HEK293 (cell line): Measurements from ENCODE around the gene DHRS3.
A peak's percentile ranks its signal among the peaks of the same experiment; 100 is the strongest.

Experiments
- CTCF ChIA-PET: fragments of 350-600 bp; formaldehyde crosslinking; extraction: SDS; loops from one replicate; lab custom pipeline; 2021; ENCODE audit warnings: antibody characterized with exemption; lab: Yijun Ruan, JAX
- POLR2A ChIA-PET: fragments of 300-600 bp; formaldehyde crosslinking; extraction: SDS; loops from one replicate; lab custom pipeline; 2020; ENCODE audit warnings: antibody characterized with exemption, inconsistent platforms; lab: Yijun Ruan, JAX
- H3K27ac ChIP-seq: fragments of 200-500 bp; sonication (Bioruptor generic); 2 replicates; pipeline ENCODE4 v1.5.1; 2014; ENCODE audit warnings: low read depth, low read length, control low read depth, inconsistent platforms; ENCODE audit errors: extremely low read depth
- H3K36me3 ChIP-seq, 2 experiments: fragments of 200-500 bp in 1 of 2; sonication (Bioruptor generic) in 1 of 2; 1 replicate in 1 of 2; 2 replicates in 1 of 2; pipeline ENCODE4 v1.5.1; 2014 to 2017; ENCODE audit warnings: inconsistent platforms in 2 of 2, low read length in 2 of 2; ENCODE audit not compliant: control insufficient read depth in 2 of 2, insufficient read depth in 1 of 2
- H3K4me1 ChIP-seq: fragments of 200-500 bp; sonication (Bioruptor generic); 2 replicates; pipeline ENCODE4 v1.5.1; 2014; ENCODE audit warnings: mild to moderate bottlenecking, low read length, inconsistent platforms; ENCODE audit not compliant: control insufficient read depth, insufficient read depth
- H3K4me3 ChIP-seq: 2 replicates; pipeline ENCODE4 v1.5.1; 2011; ENCODE audit warnings: low read depth, mild to moderate bottlenecking, control low read depth, low read length, moderate library complexity
- H3K9me3 ChIP-seq: fragments of 200-500 bp; sonication (Bioruptor generic); 2 replicates; pipeline ENCODE4 v1.5.1; 2014; ENCODE audit warnings: low read depth, low read length, inconsistent platforms; ENCODE audit not compliant: control insufficient read depth, insufficient read depth
- KLF9 ChIP-seq: fragments of 450-650 bp; formaldehyde crosslinking; IDR thresholded peaks from 2 replicates; pipeline ENCODE4 v1.5.1; 2016; ENCODE audit warnings: missing biosample characterization, missing genetic modification characterization, low read depth
- PRDM1 ChIP-seq: fragments of 450-650 bp; formaldehyde crosslinking; IDR thresholded peaks from 2 replicates; pipeline ENCODE4; 2016; ENCODE audit warnings: missing biosample characterization, missing genetic modification characterization
- ZBTB48 ChIP-seq: fragments of 450-650 bp; formaldehyde crosslinking; IDR thresholded peaks from 2 replicates; pipeline ENCODE4 v1.5.1; 2016; ENCODE audit warnings: missing biosample characterization, missing genetic modification characterization
- ZIC2 ChIP-seq: fragments of 450-650 bp; formaldehyde crosslinking; IDR thresholded peaks from 2 replicates; pipeline ENCODE4 v1.5.1; 2016; ENCODE audit warnings: missing biosample characterization, missing genetic modification characterization
- ZNF10 ChIP-seq: fragments of 450-650 bp; formaldehyde crosslinking; IDR thresholded peaks from 2 replicates; pipeline ENCODE4 v1.5.1; 2017; ENCODE audit warnings: missing biosample characterization, missing genetic modification characterization
- ZNF19 ChIP-seq: fragments of 450-650 bp; formaldehyde crosslinking; IDR thresholded peaks from 2 replicates; pipeline ENCODE4; 2016; ENCODE audit warnings: missing biosample characterization, missing genetic modification characterization, low read depth
- ZNF202 ChIP-seq: fragments of 450-650 bp; formaldehyde crosslinking; IDR thresholded peaks from 2 replicates; pipeline ENCODE4 v1.5.1; 2016; ENCODE audit warnings: missing biosample characterization, missing genetic modification characterization, borderline replicate concordance
- ZNF221 ChIP-seq: fragments of 450-650 bp; formaldehyde crosslinking; IDR thresholded peaks from 2 replicates; pipeline ENCODE4 v1.5.1; 2017; ENCODE audit warnings: missing biosample characterization, missing genetic modification characterization, borderline replicate concordance
- ZNF239 ChIP-seq: fragments of 450-650 bp; formaldehyde crosslinking; IDR thresholded peaks from 2 replicates; pipeline ENCODE4 v1.5.1; 2016; ENCODE audit warnings: missing biosample characterization, missing genetic modification characterization
- ZNF37A ChIP-seq: fragments of 450-650 bp; IDR thresholded peaks from 2 replicates; pipeline ENCODE4 v1.5.1; 2018; ENCODE audit warnings: missing biosample characterization, missing genetic modification characterization
- ZNF548 ChIP-seq: fragments of 450-650 bp; formaldehyde crosslinking; IDR thresholded peaks from 2 replicates; pipeline ENCODE4 v1.5.1; 2016; ENCODE audit warnings: missing biosample characterization, missing genetic modification characterization
- ZNF560 ChIP-seq: fragments of 450-650 bp; formaldehyde crosslinking; IDR thresholded peaks from 2 replicates; pipeline ENCODE4 v1.5.1; 2017; ENCODE audit warnings: missing biosample characterization, missing genetic modification characterization, borderline replicate concordance
- ZNF600 ChIP-seq: fragments of 450-650 bp; formaldehyde crosslinking; IDR thresholded peaks from 2 replicates; pipeline ENCODE4 v1.5.1; 2016; ENCODE audit warnings: missing biosample characterization, missing genetic modification characterization
- ZNF623 ChIP-seq: fragments of 450-650 bp; formaldehyde crosslinking; IDR thresholded peaks from 2 replicates; pipeline ENCODE4 v1.5.1; 2016; ENCODE audit warnings: missing biosample characterization, missing genetic modification characterization
- ZNF626 ChIP-seq: fragments of 450-650 bp; sonication (Bioruptor Pico); formaldehyde crosslinking; IDR thresholded peaks from 2 replicates; pipeline ENCODE4 v1.5.1; 2018; ENCODE audit warnings: missing biosample characterization, missing genetic modification characterization, inconsistent platforms
- ZNF791 ChIP-seq: fragments of 450-650 bp; formaldehyde crosslinking; IDR thresholded peaks from 2 replicates; pipeline ENCODE4 v1.5.1; 2016; ENCODE audit warnings: missing biosample characterization, missing genetic modification characterization
- TF ChIP-seq, protein P1 (sequence below): fragments of 450-650 bp; formaldehyde crosslinking; IDR thresholded peaks from 2 replicates; pipeline ENCODE4 v1.5.1; 2017; ENCODE audit warnings: missing biosample characterization, missing genetic modification characterization

Gene DHRS3

DNA sequence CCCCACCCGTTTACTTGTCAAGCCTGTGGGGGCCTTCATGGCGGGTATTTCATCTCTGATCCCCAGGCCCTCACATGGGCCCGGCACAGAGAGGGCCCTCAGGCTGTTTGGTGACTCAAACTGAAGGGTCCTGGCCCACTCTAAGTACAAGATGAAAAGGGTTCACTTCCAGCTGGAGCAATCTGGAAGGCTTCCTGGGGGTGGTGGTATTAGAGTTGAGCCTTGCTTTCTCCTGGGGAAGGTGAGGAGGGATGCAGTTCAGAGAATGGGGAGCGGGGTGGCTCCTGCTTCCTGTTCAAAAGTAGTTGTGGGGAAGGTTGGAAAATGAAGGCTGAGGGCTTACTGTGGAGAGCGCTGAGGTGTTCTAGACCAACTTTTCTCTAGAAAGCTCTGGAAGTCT lies 47.7 kb downstream of the DHRS3 start:
- Histone ChIP-seq H3K36me3 (peaks cover 0 to 36% of the 10 kb centered on the region in 2 experiments; a peak in 2 of 3 replicates), H3K27ac (no peak overlapping the region), H3K4me1 (no peaks in the 10 kb centered on the region), H3K9me3 (no peaks in the 10 kb centered on the region), H3K4me3 (no peak overlapping the region)
- ChIA-PET CTCF (no interaction called here), POLR2A (no interaction called here)
- TF ChIP-seq ZNF548, result no peak
- TF ChIP-seq ZNF791 (tag by site-specific recombination), result no peak
- TF ChIP-seq, protein P1, sequence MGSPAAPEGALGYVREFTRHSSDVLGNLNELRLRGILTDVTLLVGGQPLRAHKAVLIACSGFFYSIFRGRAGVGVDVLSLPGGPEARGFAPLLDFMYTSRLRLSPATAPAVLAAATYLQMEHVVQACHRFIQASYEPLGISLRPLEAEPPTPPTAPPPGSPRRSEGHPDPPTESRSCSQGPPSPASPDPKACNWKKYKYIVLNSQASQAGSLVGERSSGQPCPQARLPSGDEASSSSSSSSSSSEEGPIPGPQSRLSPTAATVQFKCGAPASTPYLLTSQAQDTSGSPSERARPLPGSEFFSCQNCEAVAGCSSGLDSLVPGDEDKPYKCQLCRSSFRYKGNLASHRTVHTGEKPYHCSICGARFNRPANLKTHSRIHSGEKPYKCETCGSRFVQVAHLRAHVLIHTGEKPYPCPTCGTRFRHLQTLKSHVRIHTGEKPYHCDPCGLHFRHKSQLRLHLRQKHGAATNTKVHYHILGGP (tag by site-specific recombination), result no peak
- TF ChIP-seq ZNF560 (tag by site-specific recombination), result no peak
- no peak for TF ChIP-seq ZNF10 (tag by site-specific recombination)
- no peak for TF ChIP-seq ZNF626

DNA sequence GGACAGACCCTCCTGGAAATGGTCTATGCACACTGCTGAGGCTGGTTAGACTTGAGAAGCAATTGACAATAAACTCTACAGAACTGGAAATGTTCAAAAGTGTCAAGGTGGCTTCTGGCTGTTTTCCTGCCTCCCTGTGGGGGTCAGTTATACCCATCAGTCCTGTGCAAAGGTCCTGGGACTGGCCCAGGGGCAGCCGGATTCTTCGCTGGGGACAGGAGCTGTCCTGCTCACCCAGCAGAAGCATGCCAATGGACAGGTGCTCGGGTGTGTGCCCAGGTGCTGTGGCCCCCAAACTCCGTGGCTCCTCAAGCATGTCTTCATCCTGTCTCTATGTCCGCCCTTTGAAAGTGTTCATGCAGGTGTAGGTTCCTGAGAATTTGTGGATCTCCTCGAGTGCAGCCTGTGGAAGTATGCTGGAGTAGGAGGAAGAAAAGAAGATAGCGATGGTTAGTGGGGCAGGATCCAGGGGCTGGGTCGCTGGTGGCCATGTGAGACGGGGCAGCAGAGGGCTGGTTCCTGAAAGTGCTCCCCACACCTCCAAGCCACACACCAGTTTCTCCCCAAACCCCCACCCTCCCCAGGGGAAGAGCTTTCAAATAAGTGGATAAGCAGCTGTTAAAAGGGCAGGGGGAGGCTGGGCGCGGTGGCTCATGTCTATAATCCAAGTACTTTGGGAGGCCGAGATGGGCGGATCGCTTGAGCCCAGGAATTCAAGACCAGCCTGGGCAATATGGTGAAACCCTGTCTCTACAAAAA lies 49.8 kb downstream of the DHRS3 start:
- Histone ChIP-seq H3K4me3 (no peak overlapping the region), H3K4me1 (no peaks in the 10 kb centered on the region), H3K36me3 (peaks cover 0 to 30% of the 10 kb centered on the region in 2 experiments; a peak in 2 of 3 replicates), H3K27ac (no peak overlapping the region), H3K9me3 (no peaks in the 10 kb centered on the region)
- POLR2A ChIA-PET, result no interaction called here
- CTCF ChIA-PET, result no interaction called here
- TF ChIP-seq ZNF10 (tag by site-specific recombination) (no peak), ZNF623 (tag by site-specific recombination) (peak; percentile 86)

DNA sequence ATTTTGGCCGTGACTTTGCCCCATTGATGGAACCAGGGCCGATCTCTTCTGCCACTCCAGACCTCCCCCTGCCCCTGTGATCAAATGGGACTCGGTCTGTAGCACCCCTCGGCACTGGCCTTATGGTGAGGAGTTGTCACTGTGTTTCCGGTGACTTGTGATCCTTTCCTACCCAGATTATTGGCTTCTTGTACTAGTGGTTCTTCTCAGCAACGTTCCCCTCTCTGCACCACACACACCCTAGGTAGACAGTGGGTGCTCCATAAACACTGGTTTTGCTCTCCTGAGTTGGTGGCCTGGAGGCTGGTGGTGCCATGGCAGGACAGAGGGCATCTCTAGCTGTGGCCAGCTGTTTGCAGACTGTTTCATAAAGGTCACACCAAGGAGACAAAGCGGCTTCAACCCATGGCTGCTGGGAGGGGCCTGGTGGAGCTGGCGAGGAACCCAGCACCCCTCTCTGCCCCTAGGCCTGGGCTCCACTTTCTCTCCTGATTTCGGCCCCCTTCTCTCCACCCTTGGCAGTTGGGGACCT lies 50.7 kb downstream of the DHRS3 start:
- peaks cover 0 to 26% of the 10 kb centered on the region in 2 experiments; a peak in 2 of 3 replicates for H3K36me3 ChIP-seq
- no peak for TF ChIP-seq ZBTB48 (tag by site-specific recombination)
- no peak for TF ChIP-seq ZIC2 (tag by site-specific recombination)
- TF ChIP-seq ZNF19, result no peak
- no peak for TF ChIP-seq ZNF239
- TF ChIP-seq ZNF37A (tag by site-specific recombination), result no peak
- TF ChIP-seq ZNF600 (tag by site-specific recombination), result no peak
- no peak for TF ChIP-seq PRDM1 (tag by site-specific recombination)
- no peak for TF ChIP-seq ZNF202 (tag by site-specific recombination)
- no peak for TF ChIP-seq ZNF221
- TF ChIP-seq KLF9 (tag by site-specific recombination), result no peak
- H3K9me3 ChIP-seq, result no peaks in the 10 kb centered on the region
- CTCF ChIA-PET, result interaction anchor here (0.6 kb wide), 1 partner anchor 137 kb away, joined by 10 read pairs; no protein-coding TSS in a partner anchor
- H3K4me1 ChIP-seq, result no peaks in the 10 kb centered on the region
- POLR2A ChIA-PET, result interaction anchor here (0.6 kb wide), 1 partner anchor 50 kb away, joined by 3 read pairs; no protein-coding TSS in a partner anchor
- H3K4me3 ChIP-seq, result no peak overlapping the region
- no peak overlapping the region for H3K27ac ChIP-seq
